ENCODE data around the gene ABR.

ABR gene

GRCh38 chr17:1111599-1112443 lies 68.0 kb downstream of the ABR start:
- H3K4me3 ChIP-seq (ENCODE audit: low read length): no peak overlapping the region
- no peak for TF ChIP-seq CTCF (conservative IDR thresholded peaks at IDR 0.05; ENCODE audit: low read length)
- peak; percentile 29 for DNase-seq (ENCODE audit: low read depth)

- no peak for TF ChIP-seq CTCF (conservative IDR thresholded peaks at IDR 0.05; ENCODE audit: low read length)
- no peak overlapping the region for H3K4me3 ChIP-seq (ENCODE audit: low read length)
- peak; percentile 67 for DNase-seq (ENCODE audit: low read depth)
These were observed 68.8 kb downstream of the ABR start for GRCh38 chr17:1110862-1111598.

GRCh38 chr17:1110541-1110861 lies 69.3 kb downstream of the ABR start:
- DNase-seq (ENCODE audit: low read depth): no peak
- H3K4me3 ChIP-seq (ENCODE audit: low read length): no peak overlapping the region
- TF ChIP-seq CTCF (conservative IDR thresholded peaks at IDR 0.05; ENCODE audit: low read length): no peak

GRCh38 chr17:1109606-1110540 lies 69.9 kb downstream of the ABR start:
- TF ChIP-seq CTCF (conservative IDR thresholded peaks at IDR 0.05; ENCODE audit: low read length): peak; percentile 4; the same call in 1 of the 2 replicates
- H3K4me3 ChIP-seq (ENCODE audit: low read length): peak overlapping the region; percentile 79
- DNase-seq (ENCODE audit: low read depth): no peak

GRCh38 chr17:1108765-1109605 lies 70.8 kb downstream of the ABR start:
- TF ChIP-seq CTCF (conservative IDR thresholded peaks at IDR 0.05; ENCODE audit: low read length): no peak
- peak overlapping the region; percentile 79 for H3K4me3 ChIP-seq (ENCODE audit: low read length)
- DNase-seq (ENCODE audit: low read depth): peak; percentile 63

- peak overlapping the region; percentile 79 for H3K4me3 ChIP-seq (ENCODE audit: low read length)
- no peak for DNase-seq (ENCODE audit: low read depth)
- no peak for TF ChIP-seq CTCF (conservative IDR thresholded peaks at IDR 0.05; ENCODE audit: low read length)
These were observed 71.4 kb downstream of the ABR start for GRCh38 chr17:1108478-1108764.

Data from AG10803 (cell line).